Endometrial microvascular endothelial cells (primary cell): ENCODE measurements around the gene HACD2. TPM values are rescaled to one million over a fixed set of nuclear protein-coding genes. Genes with fewer than 3 reads are reported as not detected.

Source experiments
- in situ Hi-C: cut with HindIII; loops from 2 replicates; pipeline ENCODE4 v1.10.0; 2017; ENCODE audit warnings: low sequenced_read_pairs, low pct_unique_long_range_greater_than_20kb; ENCODE audit errors: inconsistent ontology term
- total RNA-seq: library from RNA; depleted of rRNA; stranded (reverse); fragments of >200 nt; gene quantifications from one replicate; pipeline ENCODE4 v1.2.3, GENCODE V29; 2015; ENCODE audit errors: inconsistent ontology term

Gene HACD2
- total RNA-seq, 1 donor from 2014 or later = 33.8 TPM

DNA sequence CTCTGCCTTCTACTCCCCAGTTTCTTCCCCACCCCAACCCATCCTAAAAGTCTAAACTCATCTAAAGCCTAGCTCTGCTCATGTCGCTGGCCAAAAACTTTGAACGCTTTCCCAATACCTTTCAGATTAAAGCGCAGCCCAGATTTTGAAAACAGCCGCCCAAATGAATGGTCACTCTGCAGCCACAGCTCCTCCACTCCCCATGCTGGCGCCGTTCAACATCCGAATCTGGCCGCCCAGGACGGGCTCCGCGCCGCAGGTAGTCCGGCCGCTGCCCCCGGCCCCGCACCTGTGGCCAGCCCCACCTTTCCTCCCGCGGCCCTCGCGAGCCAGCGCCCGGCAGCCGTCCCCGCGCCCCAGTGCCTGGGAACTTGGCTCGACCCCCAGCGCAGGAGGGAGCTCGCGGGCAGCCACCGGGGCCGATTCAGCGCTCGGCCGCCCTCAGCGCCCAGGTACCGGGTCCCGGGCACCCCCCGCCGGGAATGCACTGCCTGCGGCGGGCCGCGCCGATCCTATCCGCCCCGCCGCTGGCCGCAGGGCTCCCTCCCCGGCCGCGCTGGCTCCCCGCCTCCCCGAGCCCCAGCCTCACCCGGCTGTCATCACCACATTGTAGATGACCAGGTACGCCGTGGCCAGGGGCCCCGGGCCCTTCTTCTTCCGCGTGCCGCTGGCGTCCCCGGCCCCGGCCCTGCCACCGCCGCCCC is 417 bp downstream of the HACD2 start:
- in situ Hi-C loops = no loop called here

DNA sequence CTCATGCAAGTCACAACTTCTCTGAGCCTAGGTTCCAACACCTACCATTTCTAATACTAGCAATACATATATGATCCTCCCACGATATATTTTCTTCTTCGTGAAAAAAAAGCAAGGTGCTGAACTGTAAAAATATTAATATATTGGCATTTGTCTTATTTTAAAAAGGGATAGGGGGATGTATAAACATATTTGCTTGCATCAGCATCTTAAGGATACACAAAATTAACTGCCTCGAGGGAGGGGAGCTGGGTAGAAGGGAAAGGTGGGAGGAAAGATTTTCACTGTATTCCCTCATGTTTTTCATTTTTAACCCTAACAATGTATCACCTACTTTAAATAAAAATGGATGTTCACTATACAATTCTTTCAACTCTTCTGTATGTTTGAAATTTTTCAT is 1.3 kb downstream of the HACD2 start:
- in situ Hi-C loops = no loop called here

DNA sequence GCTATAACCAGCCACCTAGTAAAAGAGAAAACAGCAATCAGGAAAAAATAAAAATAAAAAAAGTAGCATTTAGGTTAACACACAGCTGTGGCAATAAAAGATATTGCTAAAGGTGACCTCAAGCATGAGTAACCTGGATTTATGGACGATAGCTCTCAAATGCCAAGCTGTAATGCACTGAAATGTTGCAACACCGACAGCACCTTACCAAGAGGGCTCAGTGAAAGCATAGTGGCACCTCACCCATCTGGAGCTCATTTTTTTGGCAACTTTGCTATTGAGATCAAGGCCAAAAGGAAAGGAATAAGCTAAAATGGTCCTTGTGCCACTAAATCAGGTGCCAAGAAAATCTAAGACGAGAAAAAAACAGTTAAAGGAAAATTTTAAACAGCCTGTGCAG is 2.5 kb downstream of the HACD2 start:
- in situ Hi-C loops = no loop called here

DNA sequence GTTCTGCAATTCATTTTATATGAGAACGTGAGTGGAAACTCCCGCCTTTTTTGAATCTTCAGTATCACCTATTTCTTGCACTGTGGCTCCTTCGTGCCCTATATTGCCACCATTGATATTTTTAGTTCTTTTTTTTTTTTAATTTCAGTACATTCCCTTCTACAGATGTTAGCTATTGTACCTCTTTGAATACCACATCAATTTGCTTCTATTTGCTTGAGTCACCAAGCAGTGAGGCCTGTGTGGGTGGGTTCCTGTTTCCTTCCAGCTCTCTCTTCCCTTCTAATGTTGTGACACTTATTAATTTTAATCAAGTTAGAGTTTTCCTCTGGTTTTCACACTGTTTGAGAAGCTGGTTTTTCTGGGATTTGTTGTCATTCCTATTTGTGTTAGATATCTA is 8.7 kb downstream of the HACD2 start:
- in situ Hi-C loops = no loop called here

DNA sequence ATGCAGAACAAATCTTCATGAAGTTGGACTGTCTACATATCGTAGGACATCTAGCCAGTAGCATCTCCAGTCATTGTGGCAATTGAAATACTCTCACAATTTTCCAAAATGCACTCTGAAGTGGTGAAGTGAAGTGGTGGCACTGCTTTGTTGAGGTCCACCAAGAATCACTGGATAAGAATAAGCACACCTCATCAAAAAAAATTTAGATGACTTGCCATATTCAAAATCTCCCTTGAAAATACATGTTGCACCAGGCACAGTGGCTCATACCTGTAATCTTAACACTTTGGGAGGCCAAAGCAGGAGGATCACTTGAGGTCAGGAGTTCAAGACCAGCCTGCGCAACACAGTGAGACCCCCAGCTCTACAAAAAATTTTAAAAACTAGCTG is 12.9 kb downstream of the HACD2 start:
- in situ Hi-C loops = no loop called here

DNA sequence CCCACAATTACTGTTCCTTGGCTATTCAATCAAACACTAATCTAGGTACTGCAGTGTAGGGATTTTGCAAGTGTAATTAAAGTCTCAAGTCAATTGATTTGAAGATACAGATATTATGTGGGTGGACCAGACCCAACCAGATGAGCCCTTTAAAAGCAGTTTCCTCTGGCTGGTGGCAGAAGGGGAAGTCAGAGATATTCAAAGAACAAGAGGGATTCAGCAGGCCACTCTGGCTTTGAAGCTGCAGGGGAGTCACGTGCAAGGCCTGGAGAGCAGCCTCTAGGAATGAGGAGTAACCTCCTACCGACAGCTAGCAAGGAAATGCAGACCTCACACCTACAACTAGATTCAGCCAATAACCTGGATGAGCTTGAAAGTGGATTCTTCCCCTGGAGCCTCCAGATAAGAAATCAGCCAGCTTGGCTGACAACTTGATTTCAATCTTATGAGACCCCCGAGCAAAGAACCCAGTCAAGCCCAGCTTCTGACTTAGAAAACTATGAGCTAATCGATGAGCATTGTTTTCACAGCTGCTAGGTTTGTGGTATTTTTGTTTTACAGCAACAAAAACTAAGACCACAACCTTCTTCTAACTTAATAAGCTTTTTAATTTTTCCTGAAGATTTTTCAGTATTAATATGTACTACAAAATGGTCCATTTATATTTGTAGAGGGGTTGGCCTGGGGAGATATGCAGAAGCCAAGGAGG is 13.4 kb downstream of the HACD2 start:
- in situ Hi-C loops = no loop called here

DNA sequence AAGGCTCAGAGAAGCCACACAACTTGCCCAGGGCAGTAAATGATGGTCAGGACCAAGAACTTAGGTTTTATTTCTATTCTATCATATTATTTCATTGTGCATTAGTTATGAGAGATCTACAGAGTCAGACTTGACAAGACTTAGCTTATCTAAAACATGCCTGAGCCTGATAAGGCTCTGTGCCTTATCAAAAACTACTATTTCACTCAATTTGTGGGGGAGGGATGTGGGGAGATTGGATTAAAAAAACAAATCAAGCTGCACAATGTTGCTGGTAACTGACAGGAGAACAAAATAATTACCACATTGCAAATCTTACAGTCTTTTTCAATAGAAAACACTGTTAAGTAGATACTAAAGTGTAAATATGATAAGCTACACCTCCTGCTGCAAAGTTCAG is 16.0 kb downstream of the HACD2 start:
- in situ Hi-C loops = no loop called here

DNA sequence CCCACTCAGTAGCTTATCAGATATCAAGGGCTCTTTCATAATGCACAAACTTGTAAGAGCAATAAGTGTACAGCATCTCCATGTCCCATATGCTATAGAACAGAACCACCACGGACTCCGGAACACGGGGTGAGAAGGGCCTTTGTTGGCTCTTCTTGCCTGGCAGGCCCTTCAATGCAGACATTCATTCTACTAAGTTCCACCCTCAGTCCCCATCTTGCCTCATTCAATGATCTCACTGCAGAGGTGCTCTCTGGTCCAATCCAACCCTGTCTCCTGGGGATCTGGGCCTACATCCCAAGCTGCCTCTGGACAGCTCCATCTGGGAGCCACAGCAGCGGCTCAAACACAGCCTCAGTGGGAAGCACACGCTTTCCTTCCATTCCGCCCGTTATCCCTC is 16.8 kb downstream of the HACD2 start:
- in situ Hi-C loops = no loop called here

DNA sequence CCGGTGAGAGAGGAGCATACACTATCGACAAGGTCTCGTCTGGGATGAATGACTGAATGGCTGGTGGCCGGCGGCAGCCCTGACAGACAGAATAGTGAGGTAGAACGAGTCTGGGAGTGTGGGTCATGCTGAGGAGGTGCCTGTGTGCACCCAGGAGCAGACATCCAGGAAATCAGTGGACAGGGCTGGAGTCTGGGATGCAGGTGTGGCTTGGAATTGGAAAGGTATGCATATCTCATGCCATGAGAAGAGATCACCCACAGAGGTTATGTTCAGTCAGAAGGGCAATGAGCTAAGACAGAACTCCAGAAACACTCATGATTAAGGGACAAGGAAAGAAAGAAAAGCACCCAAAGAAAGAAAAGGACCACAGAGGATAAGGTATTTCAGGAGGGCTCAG is 20.8 kb downstream of the HACD2 start:
- in situ Hi-C loops = no loop called here

DNA sequence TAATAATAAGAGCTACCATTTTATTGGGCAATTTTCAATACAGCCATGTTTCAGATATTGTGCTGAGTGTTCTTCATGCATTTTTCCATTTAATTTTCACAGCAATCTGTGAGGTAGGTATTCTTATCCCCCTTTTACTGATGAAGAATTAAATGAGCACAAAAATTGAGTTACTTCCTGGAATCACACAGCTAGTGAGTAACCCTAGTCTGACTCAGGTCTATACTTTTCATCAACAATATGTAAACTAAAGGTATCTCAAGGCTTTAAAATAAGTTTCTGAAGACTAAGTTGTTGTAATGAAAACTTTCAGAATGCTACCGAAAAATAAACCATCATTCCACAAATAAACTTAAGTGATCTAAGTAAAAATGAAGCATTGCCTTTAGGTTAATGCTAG is 22.3 kb downstream of the HACD2 start:
- in situ Hi-C loops = no loop called here

DNA sequence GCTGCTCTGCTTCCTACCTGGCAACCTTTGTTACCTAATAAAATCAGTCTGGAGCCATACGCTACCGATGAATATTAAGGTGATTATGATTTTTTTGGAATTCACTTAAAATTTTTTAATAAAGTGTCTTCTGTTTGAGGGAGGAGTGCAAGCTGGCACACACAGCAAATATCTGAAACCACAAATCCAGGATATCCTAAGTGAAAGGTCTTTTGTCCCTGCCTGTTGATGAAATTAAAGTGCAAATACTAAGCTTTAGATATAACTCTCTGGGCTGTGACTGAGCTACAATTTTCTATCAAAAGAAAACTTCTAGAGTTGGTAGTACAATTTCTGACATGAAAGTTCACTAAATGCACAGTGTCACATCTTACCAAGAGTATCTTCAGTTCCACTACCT is 23.7 kb downstream of the HACD2 start:
- in situ Hi-C loops = no loop called here

DNA sequence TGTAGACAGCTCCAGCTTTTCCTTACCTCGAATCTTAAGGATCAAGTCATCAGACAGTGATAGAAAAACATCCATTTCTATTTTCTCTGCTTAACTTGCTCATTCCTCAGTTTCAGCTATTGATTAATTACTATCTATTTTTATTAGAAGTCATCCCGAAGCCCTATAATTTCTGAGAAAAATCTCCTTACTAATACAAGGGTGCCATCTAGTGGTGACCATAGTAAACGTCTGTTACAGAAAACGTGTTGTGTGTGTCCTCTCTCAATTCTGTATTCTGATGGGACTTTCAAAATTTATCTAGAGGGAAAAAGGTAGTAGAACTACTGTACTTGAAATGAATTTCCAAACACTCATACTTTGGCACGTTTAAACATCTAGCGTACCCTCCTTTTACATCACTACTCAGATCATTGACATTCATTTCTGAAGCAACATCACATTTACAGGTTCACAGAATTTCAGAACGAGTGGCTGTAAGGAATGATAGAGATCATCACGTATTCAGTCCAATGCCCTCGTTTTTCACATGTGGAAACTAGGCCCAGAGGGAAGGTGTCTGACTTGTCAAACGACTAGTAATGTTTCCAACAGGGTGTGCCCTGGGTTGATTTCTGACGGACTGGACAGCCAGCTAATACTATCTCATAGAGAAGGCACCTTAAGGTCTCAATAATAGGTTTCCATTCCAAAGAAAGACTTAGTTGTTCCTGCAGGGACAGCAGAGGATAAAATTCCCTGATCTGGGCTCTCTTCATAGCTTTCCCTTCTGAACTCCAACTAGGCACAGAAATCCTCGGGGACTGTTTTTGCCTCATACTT is 25.6 kb downstream of the HACD2 start:
- in situ Hi-C loops = no loop called here

DNA sequence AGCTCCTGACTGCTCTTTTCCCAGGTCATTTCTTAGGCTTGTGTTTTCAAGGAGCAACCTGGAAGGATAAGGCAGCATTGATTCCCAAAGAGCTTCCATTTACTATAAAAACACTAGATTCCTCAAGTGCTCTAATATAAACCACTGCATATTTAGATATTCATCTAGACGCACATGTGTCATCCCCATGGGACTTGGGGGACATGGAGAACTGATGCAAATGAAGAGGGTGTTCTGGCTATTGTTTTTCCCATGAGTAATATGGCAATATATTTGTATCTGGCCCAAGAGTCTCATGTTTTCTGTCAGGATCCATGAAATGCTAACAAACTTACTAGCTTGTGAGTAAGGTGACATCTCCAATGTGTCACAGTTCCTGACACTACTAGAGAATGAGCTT is 31.3 kb downstream of the HACD2 start:
- in situ Hi-C loops = no loop called here

DNA sequence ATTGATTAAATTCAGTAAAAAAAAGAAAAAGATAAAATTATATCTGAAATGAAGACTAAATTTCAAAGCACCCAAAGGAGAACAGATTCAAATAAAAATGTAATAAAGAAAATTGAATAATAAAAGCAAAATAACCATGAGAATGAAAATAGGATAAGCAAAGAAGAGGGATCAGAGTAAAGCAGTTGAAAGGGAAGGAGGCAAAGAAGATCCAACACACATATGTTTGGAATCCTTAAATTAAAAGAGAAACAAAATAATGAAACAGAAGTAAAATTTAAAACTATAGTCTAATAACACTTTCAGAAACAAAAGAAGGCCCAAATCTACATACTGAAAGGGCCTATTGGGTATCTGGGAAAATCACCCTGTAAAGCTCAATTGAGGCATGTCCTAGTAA is 32.1 kb downstream of the HACD2 start:
- in situ Hi-C loops = no loop called here

DNA sequence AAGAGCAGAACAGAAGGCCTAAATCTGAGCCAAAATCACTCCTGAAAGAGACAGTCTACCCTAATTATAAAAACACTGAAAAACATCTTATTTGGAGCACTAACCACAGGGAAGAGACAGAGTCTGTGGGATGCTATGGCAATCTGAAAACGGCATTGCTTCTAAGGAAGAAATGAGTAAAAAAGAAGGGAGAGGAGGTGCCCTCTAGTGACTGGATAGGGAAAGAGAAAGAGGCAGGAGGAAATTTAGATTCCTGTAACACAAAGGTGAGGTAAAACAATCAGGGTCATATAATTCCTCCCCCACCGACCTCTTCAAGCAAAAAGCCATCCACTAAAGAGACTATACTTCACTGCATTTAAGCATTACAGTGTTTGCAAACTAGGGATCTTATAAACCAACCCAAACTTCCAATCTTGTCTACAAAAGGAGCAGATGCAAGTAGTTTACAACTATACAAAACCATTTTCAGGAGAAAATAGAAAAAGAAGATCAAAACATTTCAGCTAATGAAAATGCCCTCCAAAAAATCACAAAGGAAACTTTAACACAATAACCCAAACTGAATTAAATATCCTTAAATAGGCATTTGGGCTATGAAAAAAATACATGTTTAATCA is 32.6 kb downstream of the HACD2 start:
- in situ Hi-C loops = no loop called here

DNA sequence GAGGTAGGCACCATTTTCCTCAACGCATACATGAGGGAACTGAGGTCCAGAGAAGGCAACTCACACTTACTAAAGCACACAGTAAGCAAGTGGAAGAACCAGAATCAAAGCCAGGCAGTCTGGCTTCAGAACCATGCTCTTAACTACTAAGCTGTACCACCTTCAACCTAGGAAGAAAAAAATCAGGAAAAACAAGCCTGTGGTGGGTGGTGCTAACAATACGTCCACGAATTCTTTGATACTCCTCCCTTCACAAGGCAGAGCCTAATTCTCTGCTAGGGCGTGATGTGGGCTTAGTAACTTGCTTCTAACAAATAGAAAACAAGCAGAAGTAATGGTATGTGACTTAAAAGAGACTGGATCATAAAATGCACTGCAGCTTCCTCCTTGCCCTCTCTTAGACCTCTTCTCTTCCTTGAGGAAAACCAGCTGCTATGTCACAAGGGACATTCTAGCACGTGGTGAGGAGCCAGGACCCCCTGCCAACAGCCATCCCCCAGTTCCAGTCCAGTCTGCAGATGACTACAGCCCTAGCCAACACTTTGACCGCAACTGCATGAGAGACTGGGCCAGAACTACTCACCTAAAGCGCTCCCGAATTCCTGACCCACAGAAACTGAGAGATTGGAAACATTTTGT is 36.9 kb downstream of the HACD2 start:
- in situ Hi-C loops = no loop called here

DNA sequence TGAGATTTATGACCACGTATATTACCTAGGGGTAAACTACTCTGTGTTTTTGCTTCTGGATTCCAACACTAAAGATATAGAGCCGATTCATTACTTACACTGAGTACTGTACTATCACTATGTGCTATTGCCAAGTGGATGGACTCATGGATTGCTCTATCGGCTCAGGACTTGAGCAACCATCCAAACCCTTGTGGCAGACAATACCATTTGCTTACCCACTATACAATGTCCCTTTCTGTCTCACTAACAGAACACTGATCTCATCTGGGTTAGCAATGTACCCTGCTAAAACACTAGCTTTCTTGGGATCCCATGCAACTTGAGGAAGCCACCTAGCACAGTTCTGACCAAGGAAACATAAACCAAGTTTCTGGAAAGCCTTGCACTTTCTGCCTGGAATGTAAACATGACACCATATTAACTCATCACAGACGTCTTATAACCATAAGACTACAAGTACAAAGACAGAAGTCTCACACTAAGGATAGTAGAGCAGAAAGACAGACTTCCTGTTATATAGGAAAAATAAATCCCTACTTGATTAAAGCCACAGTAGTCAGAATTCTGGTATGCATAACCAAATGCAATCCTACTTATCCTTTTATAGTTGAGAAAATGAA is 38.6 kb downstream of the HACD2 start:
- in situ Hi-C loops = no loop called here

DNA sequence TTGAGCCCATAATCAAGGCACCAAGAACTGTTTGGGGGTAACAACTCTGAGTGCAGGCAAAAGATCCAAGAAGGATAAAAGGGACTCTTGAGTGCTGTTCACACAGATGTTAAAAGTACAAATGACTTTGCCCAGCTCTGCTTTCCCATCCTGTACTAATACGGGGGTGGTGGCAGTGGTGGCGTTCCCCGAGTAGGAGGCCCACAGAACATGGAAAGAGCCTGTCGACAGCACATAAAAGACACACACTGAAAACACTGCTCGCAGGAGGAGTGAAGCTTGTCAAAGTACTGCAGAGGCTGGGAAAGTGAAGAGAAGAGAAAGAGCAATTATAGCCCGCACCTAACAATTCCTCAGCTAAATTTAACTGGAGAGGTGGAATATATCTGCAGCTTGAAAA is 40.9 kb downstream of the HACD2 start:
- in situ Hi-C loops = no loop called here

DNA sequence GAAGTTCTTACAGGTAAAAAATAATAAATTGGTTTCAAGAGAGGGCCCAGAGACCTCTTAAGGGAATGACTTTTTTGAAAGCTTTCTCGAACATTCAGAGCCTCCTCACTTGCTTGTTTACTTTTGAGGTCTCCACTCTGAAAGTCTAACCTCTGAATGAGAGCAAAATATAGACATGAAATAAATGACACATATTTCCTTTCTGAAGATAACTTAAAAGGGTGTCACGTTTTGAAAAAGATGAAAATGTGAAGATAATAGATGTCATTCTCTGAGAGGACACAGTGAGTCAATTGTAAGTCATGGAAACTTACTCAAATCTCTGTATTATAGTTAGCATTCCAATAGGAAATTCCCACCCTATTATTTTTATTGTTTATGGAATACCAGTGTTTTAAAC is 44.6 kb downstream of the HACD2 start:
- in situ Hi-C loops = no loop called here
